Neutrophil (primary cell): ENCODE measurements around the gene SLC10A7.
A peak's percentile ranks its signal among the peaks of the same experiment; 100 is the strongest.

ENCODE experiments used
- H3K27ac ChIP-seq: fragments of 200-600 bp; sonication (generic); 2 replicates; pipeline ENCODE4 v1.5.1; 2016; ENCODE audit warnings: mild to moderate bottlenecking, moderate library complexity
- H3K27me3 ChIP-seq: fragments of 200-600 bp; sonication (generic); 2 replicates; pipeline ENCODE4 v1.6.0; 2016; ENCODE audit warnings: mild to moderate bottlenecking
- H3K36me3 ChIP-seq: fragments of 200-600 bp; sonication (generic); 2 replicates; pipeline ENCODE4 v1.5.1; 2017
- H3K4me1 ChIP-seq, 2 experiments: fragments of 200-600 bp in 1 of 2; sonication (generic) in 1 of 2; 1 replicate in 1 of 2; 2 replicates in 1 of 2; pipeline versions ENCODE4 v1.5.1 to v1.6.1; 2013 to 2016; ENCODE audit warnings: low read depth in 1 of 2, low read length in 1 of 2, mild to moderate bottlenecking in 1 of 2, moderate library complexity in 1 of 2; ENCODE audit not compliant: control insufficient read depth in 1 of 2, insufficient read depth in 1 of 2
- H3K4me3 ChIP-seq, 2 experiments: fragments of 200-600 bp in 1 of 2; sonication (generic) in 1 of 2; 1 replicate in 1 of 2; 2 replicates in 1 of 2; pipeline ENCODE4 v1.5.1; 2013 to 2016; ENCODE audit warnings: low read depth in 1 of 2, low read length in 1 of 2, mild to moderate bottlenecking in 1 of 2, moderate library complexity in 1 of 2
- H3K9me3 ChIP-seq: fragments of 200-600 bp; sonication (generic); 2 replicates; pipeline ENCODE4 v1.5.1; 2016
- CTCF ChIP-seq: fragments of 200-600 bp; sonication (generic); IDR thresholded peaks from 2 replicates; pipeline ENCODE4 v1.5.1; 2016; ENCODE audit warnings: antibody characterized with exemption

The SLC10A7 gene

DNA sequence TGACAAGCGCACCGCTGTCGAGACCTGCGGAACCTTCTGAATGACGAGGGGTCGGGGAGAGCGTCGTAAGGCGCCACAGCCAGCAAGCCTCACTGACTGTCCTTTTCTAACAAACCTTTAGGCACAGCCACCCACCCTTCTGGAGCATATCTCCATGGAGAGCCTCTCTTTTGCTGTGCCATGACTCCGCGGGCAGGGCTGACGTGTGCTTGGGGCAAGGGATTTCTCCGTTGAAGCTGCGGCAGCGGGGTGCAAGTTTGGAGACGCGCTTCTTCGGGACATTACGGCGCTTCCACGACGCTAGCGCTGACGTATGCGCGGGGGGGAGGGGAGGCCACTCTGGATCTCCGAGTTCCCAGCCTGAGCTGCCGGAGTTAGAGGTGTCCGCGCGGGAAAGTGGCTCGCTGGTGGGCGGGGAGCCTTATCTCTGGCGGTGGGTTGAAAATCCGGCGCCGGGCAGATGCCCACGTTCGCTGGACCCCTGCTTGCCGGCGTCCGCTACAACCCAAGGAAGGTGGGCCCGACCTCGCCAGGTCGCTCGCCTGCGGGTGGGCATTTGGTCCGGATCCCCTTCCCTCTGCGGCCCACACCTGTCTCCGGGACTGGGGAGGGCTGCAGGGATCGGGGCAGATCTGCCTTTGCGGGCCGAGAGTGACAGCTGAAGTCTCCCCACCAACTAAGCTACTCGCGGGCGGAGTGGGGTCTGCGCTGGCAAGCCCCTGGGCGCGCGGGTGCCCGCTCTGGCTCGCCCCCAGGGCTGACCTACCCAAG is 543 bp upstream of the SLC10A7 start:
- Histone ChIP-seq H3K4me1 (peaks cover 13 to 16% of the 10 kb centered on the region in 2 experiments), H3K36me3 (no peaks in the 10 kb centered on the region), H3K27me3 (no peaks in the 10 kb centered on the region), H3K4me3 (peak overlapping the region; percentile 68 to 79), H3K9me3 (no peaks in the 10 kb centered on the region), H3K27ac (peak overlapping the region; percentile 7)
- TF ChIP-seq CTCF = no peak

DNA sequence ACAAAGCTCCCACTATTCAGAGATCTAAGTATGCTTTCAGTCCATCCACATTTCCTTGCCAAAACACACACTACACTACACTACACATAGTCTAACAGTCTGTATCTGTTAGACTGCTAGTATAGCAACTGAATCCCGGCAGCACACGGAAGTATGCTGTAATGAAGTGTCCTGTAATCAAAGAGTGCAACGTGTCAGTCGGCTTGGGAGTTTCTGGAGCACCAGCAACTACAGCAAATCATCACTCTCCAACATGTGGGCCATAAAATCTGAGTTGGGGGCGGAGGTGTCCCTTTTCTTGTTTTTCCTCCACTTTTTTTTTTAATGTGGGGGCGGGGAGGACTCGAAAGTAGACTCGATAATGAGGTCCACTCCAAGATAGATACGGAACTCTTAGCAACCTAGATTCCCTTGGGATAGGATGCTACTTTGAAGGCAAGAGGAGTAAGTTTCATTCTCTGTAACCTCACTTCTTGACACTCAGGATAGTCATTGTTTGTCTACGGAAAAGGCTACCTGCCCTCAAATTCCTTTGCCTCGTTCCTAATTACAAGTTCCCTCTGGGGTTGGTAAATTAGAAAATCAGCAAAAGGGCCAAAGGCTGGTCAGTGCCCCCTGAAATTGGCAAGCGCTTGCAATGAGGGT is 722 bp downstream of the SLC10A7 start:
- Histone ChIP-seq H3K4me1 (peaks cover 13 to 16% of the 10 kb centered on the region in 2 experiments), H3K36me3 (no peaks in the 10 kb centered on the region), H3K4me3 (peak overlapping the region; percentile 68 to 79), H3K27ac (no peak overlapping the region), H3K9me3 (no peaks in the 10 kb centered on the region), H3K27me3 (no peaks in the 10 kb centered on the region)
- no peak for TF ChIP-seq CTCF

DNA sequence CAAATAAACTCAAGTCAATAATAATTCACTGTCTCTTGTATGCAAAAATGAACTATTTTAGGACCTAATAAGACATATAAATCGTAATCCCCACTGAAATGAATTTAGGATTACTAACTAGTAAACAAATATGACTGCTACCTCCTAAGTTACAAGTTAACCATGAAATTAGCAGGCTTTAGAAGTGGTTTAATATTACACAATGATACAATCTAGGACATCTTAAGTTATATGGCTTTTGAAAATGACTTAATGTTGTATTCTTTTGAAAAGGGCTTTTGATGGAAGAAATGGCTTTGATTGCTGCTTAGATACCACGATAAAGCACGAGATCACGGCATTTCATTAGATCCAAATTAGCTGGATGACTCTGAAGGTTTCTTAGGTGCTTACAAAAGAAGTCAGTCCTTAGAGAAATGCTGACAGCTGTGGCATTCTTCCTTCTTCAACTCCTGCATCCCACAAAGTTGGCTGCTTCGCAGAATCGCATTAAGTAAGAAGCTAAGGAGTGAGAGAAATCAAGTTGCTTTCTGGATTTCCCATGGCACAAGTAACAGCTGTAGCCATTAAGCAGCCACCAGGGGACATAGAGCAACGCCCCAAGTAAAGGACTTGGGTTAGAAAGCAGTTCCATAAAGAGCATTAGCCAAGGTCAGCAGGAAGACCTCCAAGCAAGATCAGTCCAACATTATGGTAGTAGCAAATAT is 6.9 kb downstream of the SLC10A7 start:
- H3K27me3 ChIP-seq = no peaks in the 10 kb centered on the region
- H3K36me3 ChIP-seq = no peaks in the 10 kb centered on the region
- H3K27ac ChIP-seq = no peak overlapping the region
- no peak for TF ChIP-seq CTCF
- peaks cover 3 to 5% of the 10 kb centered on the region in 2 experiments for H3K4me1 ChIP-seq
- H3K4me3 ChIP-seq = no peak overlapping the region
- H3K9me3 ChIP-seq = no peaks in the 10 kb centered on the region

- Histone ChIP-seq H3K36me3 (no peaks in the 10 kb centered on the region), H3K27ac (no peak overlapping the region), H3K9me3 (no peaks in the 10 kb centered on the region), H3K27me3 (no peaks in the 10 kb centered on the region), H3K4me1 (peaks cover 3 to 5% of the 10 kb centered on the region in 2 experiments), H3K4me3 (no peak overlapping the region)
- no peak for TF ChIP-seq CTCF
Observed at GRCh38 chr4:146513548-146513947, 8.2 kb downstream of the SLC10A7 start.

DNA sequence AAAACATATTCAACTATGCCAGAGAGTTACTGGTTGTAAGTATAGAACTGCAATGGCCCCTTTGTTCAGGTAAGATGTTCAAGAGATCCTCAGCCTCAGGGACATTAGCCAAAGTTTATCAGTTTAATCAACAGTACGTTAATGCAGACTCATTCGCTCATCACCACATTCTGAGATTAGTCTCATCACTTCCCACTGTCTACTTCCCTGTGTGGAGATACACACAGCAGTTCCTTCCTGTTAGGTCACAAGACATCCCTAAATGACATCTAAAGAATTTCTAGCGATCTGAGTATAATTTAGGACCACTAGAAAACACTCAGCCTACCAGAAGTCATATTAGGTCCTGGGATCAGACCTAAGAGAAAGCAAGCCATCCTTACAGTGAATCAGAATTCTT is 10.4 kb downstream of the SLC10A7 start:
- peaks cover 3 to 5% of the 10 kb centered on the region in 2 experiments for H3K4me1 ChIP-seq
- TF ChIP-seq CTCF = no peak
- H3K36me3 ChIP-seq = no peaks in the 10 kb centered on the region
- H3K27ac ChIP-seq = no peak overlapping the region
- no peaks in the 10 kb centered on the region for H3K9me3 ChIP-seq
- H3K27me3 ChIP-seq = no peaks in the 10 kb centered on the region
- H3K4me3 ChIP-seq = no peak overlapping the region
